Gastroesophageal sphincter (tissue), 2 donors: ENCODE data around the gene CACNB4.

Experiments used
- EP300 ChIP-seq: sonication (generic); formaldehyde crosslinking; IDR thresholded peaks from one replicate; pipeline ENCODE4 v1.6.1; 2017; ENCODE audit warnings: antibody characterized with exemption, mild to moderate bottlenecking
- POLR2AphosphoS5 ChIP-seq: sonication (generic); formaldehyde crosslinking; IDR thresholded peaks from one replicate; pipeline ENCODE4 v1.6.1; 2017; ENCODE audit warnings: antibody characterized with exemption

GRCh38 chr2:152055366-152056108 is 43.3 kb downstream of the CACNB4 start:
- TF ChIP-seq POLR2AphosphoS5 = no peak
- no peak for TF ChIP-seq EP300
